ENCODE data around the gene ZNF804B.

Gene ZNF804B

DNA sequence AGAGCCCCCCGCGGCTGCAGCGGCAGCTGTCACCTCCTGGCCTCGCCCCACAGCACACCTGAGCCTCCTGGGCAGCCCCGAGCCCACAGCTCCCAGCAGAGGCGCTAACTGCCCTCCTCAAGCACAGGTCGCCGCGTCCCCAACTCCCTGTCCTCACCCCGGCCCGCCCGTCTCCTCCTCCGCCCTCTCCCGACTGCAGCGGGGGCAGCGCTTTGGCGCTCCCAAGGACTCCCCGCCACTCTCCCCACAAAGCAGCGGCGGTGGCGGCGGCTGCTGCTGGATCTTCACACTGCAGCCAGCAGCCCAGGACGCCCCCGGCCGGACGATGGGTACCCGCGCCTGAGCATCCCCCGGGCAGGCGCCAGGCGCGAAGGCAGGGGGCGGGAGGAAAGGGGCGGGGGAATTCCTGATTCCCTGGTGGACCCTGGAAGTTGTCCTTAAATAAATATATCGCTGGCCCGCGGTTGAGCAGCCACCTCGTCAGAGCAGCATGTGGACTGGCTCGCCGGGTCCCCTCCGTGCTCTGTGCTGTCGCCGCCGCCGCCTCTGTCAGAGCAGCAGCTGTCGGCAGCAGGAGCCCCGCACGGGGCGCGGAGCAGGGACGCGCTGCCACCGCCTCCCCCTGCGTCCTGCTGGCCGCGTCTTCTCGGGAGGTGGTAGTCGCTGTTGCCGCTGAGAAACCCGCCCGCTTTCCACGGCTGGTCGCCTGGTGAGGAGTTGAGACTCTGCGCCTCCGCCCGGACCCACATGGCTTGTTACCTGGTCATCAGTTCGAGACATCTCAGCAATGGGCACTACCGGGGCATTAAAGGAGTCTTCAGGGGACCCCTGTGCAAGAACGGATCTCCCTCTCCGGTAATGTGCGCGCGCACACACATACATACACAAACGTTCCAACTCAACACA, at the start of gene ZNF804B:
TSS of gene ZNF804B (plus strand) at position 471 of the 906 bp plus-strand sequence. CDS start at position 748, 277 bp downstream.
- Histone ChIP-seq H3K36me3 (ENCODE audit: control insufficient read depth, insufficient read depth, low read length, severe bottlenecking) (no peaks in the 10 kb centered on the region), H3K9ac (ENCODE audit: low read length) (no peak within 1 kb of the TSS), H3K4me3 (ENCODE audit: low read length) (peak within 1 kb of the TSS; percentile 74), H3K9me3 (ENCODE audit: control insufficient read depth, low read length) (no peaks in the 10 kb centered on the region), H3K27me3 (replicated peaks; ENCODE audit: control insufficient read depth, insufficient read depth, low read length) (peaks cover 44% of the 10 kb centered on the region), H3K4me1 (ENCODE audit: control insufficient read depth, insufficient read depth, low read length) (peaks cover 9% of the 10 kb centered on the region)
- DNase-seq (ENCODE audit: low read depth), result peak; percentile 5

DNA sequence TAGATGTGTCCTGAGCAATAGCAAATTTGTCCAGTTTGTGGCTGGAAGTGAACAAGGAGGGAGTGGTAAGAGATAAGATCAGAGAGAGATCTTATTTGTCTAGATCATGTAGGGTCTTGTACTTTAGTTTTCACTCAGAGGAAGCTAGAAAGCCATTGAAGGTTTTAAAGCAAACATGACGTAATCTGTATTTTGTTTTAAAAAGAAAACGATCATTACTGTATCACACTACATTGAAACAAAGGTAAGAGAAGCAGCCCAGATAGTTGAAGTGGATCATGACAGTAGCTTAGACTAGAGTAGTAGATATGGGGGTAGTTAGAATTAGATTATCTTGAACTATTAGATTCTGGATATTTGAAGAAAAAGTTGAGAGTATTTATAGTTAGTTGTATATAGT, 23.6 kb upstream of the ZNF804B start:
- H3K9me3 ChIP-seq (ENCODE audit: control insufficient read depth, low read length), result no peaks in the 10 kb centered on the region
- no peak overlapping the region for H3K4me3 ChIP-seq (ENCODE audit: low read length)
- no peaks in the 10 kb centered on the region for H3K27me3 ChIP-seq (replicated peaks; ENCODE audit: control insufficient read depth, insufficient read depth, low read length)
- no peak for DNase-seq (ENCODE audit: low read depth)
- H3K36me3 ChIP-seq (ENCODE audit: control insufficient read depth, insufficient read depth, low read length, severe bottlenecking), result no peaks in the 10 kb centered on the region
- H3K9ac ChIP-seq (ENCODE audit: low read length), result no peak overlapping the region
- H3K4me1 ChIP-seq (ENCODE audit: control insufficient read depth, insufficient read depth, low read length), result no peaks in the 10 kb centered on the region

DNA sequence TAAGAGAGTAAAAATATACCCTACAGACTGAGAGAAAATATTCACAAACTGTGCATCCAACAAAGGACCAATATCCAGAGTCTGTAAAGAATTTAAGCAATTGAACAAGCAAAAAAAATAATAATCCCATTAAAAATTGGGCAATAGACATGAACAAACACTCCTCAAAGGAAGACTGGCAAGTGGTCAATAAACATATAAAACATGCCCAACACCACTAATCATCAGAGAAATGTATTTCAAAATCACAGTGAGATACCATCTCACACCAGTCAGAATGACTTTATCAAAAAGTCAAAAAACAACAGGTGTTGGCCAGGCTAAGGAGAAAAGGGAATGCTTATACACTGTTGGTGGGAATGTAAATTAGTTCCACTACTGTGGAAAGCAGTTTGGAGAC, 21.9 kb upstream of the ZNF804B start:
- Histone ChIP-seq H3K4me1 (ENCODE audit: control insufficient read depth, insufficient read depth, low read length) (no peaks in the 10 kb centered on the region), H3K4me3 (ENCODE audit: low read length) (no peak overlapping the region), H3K9me3 (ENCODE audit: control insufficient read depth, low read length) (no peaks in the 10 kb centered on the region), H3K36me3 (ENCODE audit: control insufficient read depth, insufficient read depth, low read length, severe bottlenecking) (no peaks in the 10 kb centered on the region), H3K27me3 (replicated peaks; ENCODE audit: control insufficient read depth, insufficient read depth, low read length) (no peaks in the 10 kb centered on the region), H3K9ac (ENCODE audit: low read length) (no peak overlapping the region)
- DNase-seq (ENCODE audit: low read depth), result no peak

DNA sequence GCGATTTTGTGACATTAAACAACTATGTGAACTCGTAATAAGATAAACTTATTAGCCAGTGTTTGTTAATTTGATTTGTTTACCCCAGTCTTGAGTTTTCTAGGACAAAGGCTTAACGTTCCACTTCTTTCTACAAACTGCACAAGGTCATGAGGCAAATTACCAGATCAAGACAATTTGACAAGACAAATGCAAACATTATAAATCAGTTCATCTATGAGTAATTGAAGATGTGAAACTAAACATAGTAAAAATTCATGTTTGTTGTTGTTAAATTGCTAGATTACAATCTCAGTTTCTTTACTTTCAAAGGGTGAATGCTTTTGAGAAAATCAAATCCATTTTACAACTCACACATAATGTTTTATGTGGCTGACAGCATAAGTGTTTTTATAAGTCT, 13.4 kb upstream of the ZNF804B start:
- H3K4me1 ChIP-seq (ENCODE audit: control insufficient read depth, insufficient read depth, low read length), result no peaks in the 10 kb centered on the region
- H3K4me3 ChIP-seq (ENCODE audit: low read length), result no peak overlapping the region
- H3K36me3 ChIP-seq (ENCODE audit: control insufficient read depth, insufficient read depth, low read length, severe bottlenecking), result no peaks in the 10 kb centered on the region
- H3K9me3 ChIP-seq (ENCODE audit: control insufficient read depth, low read length), result no peaks in the 10 kb centered on the region
- no peaks in the 10 kb centered on the region for H3K27me3 ChIP-seq (replicated peaks; ENCODE audit: control insufficient read depth, insufficient read depth, low read length)
- no peak for DNase-seq (ENCODE audit: low read depth)
- H3K9ac ChIP-seq (ENCODE audit: low read length), result no peak overlapping the region

DNA sequence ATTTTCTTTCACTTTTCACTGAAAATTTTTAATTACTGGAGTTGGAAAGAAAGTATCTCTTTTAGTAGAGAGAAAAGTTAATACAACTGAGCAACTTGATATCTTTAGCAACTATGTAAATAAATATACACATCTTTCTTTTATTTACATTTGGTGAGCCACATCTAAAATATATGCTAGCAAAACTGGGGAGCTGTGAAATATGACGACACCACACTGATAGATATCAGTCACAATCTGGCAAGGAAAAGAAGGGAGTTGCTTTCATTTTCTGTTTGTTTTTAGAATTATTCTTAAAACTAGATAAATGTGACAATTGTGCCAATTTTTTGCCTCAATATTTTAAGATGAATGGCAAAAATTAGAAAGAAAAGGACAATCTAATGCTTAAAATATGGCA, 2.7 kb upstream of the ZNF804B start:
- DNase-seq (ENCODE audit: low read depth), result no peak
- H3K9ac ChIP-seq (ENCODE audit: low read length), result no peak overlapping the region
- no peak overlapping the region for H3K4me3 ChIP-seq (ENCODE audit: low read length)
- H3K27me3 ChIP-seq (replicated peaks; ENCODE audit: control insufficient read depth, insufficient read depth, low read length), result peaks cover 38% of the 10 kb centered on the region
- peaks cover 9% of the 10 kb centered on the region for H3K4me1 ChIP-seq (ENCODE audit: control insufficient read depth, insufficient read depth, low read length)
- H3K9me3 ChIP-seq (ENCODE audit: control insufficient read depth, low read length), result no peaks in the 10 kb centered on the region
- no peaks in the 10 kb centered on the region for H3K36me3 ChIP-seq (ENCODE audit: control insufficient read depth, insufficient read depth, low read length, severe bottlenecking)

DNA sequence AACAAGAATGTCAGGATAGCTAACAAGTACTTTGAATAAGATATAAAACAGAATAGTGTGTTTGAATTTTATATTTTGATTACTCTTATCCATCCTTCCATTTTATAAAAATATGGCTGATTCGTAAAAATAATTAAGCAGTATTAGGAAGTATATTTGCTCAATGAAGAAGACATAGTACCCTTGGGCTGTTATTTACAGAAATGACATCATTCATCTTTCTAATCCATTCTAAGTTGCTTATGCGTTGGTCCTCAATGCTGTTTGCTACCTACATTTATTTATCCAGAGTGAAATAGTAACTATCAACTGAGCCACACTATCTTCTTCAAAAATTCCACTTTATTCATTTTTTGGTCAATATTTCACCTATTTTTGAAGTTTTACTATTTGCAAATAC, 2.1 kb upstream of the ZNF804B start:
- Histone ChIP-seq H3K27me3 (replicated peaks; ENCODE audit: control insufficient read depth, insufficient read depth, low read length) (peaks cover 44% of the 10 kb centered on the region), H3K9me3 (ENCODE audit: control insufficient read depth, low read length) (no peaks in the 10 kb centered on the region), H3K4me3 (ENCODE audit: low read length) (no peak overlapping the region), H3K36me3 (ENCODE audit: control insufficient read depth, insufficient read depth, low read length, severe bottlenecking) (no peaks in the 10 kb centered on the region), H3K4me1 (ENCODE audit: control insufficient read depth, insufficient read depth, low read length) (peaks cover 9% of the 10 kb centered on the region), H3K9ac (ENCODE audit: low read length) (no peak overlapping the region)
- DNase-seq (ENCODE audit: low read depth), result no peak

DNA sequence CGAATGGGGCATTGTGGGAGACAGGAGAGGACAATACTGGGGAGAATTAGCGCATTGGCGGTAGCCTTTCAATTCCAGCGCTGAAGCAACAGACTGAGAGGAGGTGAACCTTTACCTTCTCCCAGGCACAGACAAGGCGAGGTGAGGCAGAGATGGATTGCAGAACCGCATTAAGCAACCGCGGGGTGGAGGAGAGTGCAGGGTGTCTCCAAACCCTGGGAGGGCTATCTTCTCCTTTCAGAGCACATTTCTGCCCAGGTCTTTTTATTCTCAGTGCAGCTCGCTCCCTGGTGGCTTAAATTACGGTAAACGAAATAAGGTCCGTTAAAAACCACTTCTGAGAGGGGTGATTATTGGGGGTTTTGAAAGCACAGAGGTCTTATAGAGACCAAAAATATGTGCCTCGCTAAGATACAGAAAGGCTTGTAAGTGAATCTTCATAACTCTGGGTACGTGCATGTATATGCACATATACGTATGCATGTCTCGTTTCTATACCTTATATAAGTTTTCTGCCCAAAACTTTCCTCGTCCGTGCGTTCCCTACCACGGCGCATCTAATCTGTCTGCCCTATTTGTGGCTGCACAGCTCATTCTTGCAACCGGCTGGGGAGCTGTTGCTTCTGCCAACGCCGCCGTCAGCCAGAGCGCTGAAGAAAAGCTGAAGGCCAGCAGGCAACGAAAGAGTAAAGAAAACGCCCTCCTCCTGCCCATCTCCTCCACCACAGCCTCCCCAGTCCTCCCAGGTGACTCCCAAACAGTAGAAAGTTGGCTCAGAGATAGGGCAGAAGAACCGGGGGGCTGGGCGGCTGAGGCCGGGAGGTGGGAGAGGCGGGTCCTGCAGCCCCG, 895 bp upstream of the ZNF804B start:
- DNase-seq (ENCODE audit: low read depth), result peak; percentile 39
- Histone ChIP-seq H3K36me3 (ENCODE audit: control insufficient read depth, insufficient read depth, low read length, severe bottlenecking) (no peaks in the 10 kb centered on the region), H3K4me3 (ENCODE audit: low read length) (peak overlapping the region; percentile 74), H3K9ac (ENCODE audit: low read length) (no peak overlapping the region), H3K4me1 (ENCODE audit: control insufficient read depth, insufficient read depth, low read length) (peaks cover 9% of the 10 kb centered on the region), H3K9me3 (ENCODE audit: control insufficient read depth, low read length) (no peaks in the 10 kb centered on the region), H3K27me3 (replicated peaks; ENCODE audit: control insufficient read depth, insufficient read depth, low read length) (peaks cover 44% of the 10 kb centered on the region)

DNA sequence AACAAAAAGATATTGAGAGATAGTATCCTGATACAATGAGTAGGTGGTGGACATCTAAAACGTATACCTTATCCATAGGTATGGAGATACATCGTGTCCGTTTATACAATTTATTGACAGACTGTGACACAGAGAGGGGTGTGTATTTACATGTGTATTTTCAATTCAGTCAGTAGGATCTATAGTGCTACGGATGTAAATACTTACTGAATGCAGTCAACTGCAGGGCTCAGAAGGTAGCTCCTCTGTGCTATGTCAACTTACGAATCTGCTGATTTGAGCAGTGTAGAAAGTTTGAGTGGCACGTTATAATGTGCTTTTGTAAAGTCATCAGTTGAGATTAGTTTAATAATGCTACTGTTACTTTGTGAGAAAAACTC, 626 bp downstream of the ZNF804B start:
- Histone ChIP-seq H3K27me3 (replicated peaks; ENCODE audit: control insufficient read depth, insufficient read depth, low read length) (peaks cover 44% of the 10 kb centered on the region), H3K4me1 (ENCODE audit: control insufficient read depth, insufficient read depth, low read length) (peaks cover 9% of the 10 kb centered on the region), H3K9ac (ENCODE audit: low read length) (no peak overlapping the region), H3K36me3 (ENCODE audit: control insufficient read depth, insufficient read depth, low read length, severe bottlenecking) (no peaks in the 10 kb centered on the region), H3K9me3 (ENCODE audit: control insufficient read depth, low read length) (no peaks in the 10 kb centered on the region), H3K4me3 (ENCODE audit: low read length) (peak overlapping the region; percentile 74)
- peak; percentile 0 for DNase-seq (ENCODE audit: low read depth)

DNA sequence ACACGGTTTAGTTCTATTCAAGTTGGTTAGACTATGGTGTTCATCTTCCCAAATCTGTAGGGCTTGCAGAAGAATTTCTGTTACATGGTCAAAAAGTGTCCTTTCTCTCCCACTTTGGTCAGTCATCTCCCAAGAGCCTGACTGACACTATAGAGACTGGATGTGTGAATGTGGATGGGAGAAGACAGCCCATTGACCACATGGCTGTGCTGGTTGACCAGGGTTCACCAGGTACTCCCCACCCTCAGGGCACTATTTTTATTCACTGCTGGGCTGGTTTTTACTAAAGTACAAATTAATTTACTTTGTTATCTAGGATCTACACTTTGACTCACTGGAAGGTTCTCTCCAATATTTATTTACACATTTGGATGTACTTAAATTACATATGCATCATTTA, 2.3 kb downstream of the ZNF804B start:
- Histone ChIP-seq H3K9ac (ENCODE audit: low read length) (no peak overlapping the region), H3K36me3 (ENCODE audit: control insufficient read depth, insufficient read depth, low read length, severe bottlenecking) (no peaks in the 10 kb centered on the region), H3K4me1 (ENCODE audit: control insufficient read depth, insufficient read depth, low read length) (peaks cover 9% of the 10 kb centered on the region), H3K4me3 (ENCODE audit: low read length) (no peak overlapping the region), H3K9me3 (ENCODE audit: control insufficient read depth, low read length) (no peaks in the 10 kb centered on the region), H3K27me3 (replicated peaks; ENCODE audit: control insufficient read depth, insufficient read depth, low read length) (peaks cover 33% of the 10 kb centered on the region)
- DNase-seq (ENCODE audit: low read depth), result no peak

DNA sequence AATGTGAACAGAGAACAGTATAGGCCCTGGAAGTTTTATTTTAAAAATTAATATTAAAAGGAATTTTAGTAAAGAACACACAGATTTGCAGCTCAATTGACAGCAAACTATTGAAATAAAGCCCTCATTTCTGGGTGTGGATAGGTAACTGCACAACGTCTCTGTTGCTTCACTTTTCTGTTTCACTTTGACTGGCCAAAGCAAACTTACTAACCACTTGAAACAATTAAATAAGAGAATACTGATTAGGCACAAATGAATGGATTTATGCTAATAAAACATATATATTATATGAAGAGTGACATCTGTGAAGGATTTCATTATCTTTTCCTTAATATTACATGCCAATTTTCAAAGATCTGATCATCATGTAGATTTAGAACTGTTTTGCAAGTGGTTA, 11.9 kb downstream of the ZNF804B start:
- no peaks in the 10 kb centered on the region for H3K9me3 ChIP-seq (ENCODE audit: control insufficient read depth, low read length)
- no peak for DNase-seq (ENCODE audit: low read depth)
- H3K27me3 ChIP-seq (replicated peaks; ENCODE audit: control insufficient read depth, insufficient read depth, low read length), result no peaks in the 10 kb centered on the region
- H3K36me3 ChIP-seq (ENCODE audit: control insufficient read depth, insufficient read depth, low read length, severe bottlenecking), result no peaks in the 10 kb centered on the region
- no peak overlapping the region for H3K9ac ChIP-seq (ENCODE audit: low read length)
- no peaks in the 10 kb centered on the region for H3K4me1 ChIP-seq (ENCODE audit: control insufficient read depth, insufficient read depth, low read length)
- no peak overlapping the region for H3K4me3 ChIP-seq (ENCODE audit: low read length)

DNA sequence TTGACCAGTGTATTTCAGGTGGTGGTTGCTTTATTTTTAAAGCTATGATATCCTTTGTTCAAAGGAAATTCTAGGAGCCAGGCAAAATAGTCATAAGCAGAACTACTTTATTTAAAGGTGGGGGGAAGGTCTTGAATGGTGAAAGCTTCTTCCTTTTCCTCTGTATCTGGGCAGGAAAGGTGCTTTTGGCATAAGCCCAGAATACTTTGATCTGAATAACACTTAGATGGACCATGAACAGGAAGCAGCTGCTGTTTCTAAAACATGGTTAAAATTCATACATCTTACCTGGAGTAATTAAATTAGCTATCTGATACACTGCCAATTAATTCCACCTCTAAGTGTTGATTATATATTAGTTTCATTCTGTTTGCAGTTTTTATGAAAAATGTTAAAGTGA, 13.3 kb downstream of the ZNF804B start:
- H3K9me3 ChIP-seq (ENCODE audit: control insufficient read depth, low read length), result no peaks in the 10 kb centered on the region
- no peak overlapping the region for H3K4me3 ChIP-seq (ENCODE audit: low read length)
- H3K4me1 ChIP-seq (ENCODE audit: control insufficient read depth, insufficient read depth, low read length), result no peaks in the 10 kb centered on the region
- no peak overlapping the region for H3K9ac ChIP-seq (ENCODE audit: low read length)
- H3K27me3 ChIP-seq (replicated peaks; ENCODE audit: control insufficient read depth, insufficient read depth, low read length), result no peaks in the 10 kb centered on the region
- no peak for DNase-seq (ENCODE audit: low read depth)
- H3K36me3 ChIP-seq (ENCODE audit: control insufficient read depth, insufficient read depth, low read length, severe bottlenecking), result no peaks in the 10 kb centered on the region

Data from adipocyte (in vitro differentiated cells).